OCI-LY3 (cell line): ENCODE results near the gene MORC2.
A peak's percentile ranks its signal among the peaks of the same experiment; 100 is the strongest.

ENCODE experiments used
- H2AFZ ChIP-seq: fragments of 200-600, 300-600 bp; shearing (Covaris generic); 2 replicates; pipeline ENCODE4 v1.6.0; 2014; ENCODE audit warnings: antibody characterized with exemption, low read depth, low read length
- H3K27ac ChIP-seq: fragments of 200-600, 300-600 bp; sonication (generic); 2 replicates; pipeline ENCODE4 v1.5.1; 2014; ENCODE audit warnings: mild to moderate bottlenecking, low read length, moderate library complexity, mixed read lengths
- H3K27me3 ChIP-seq: fragments of 200-600, 300-600 bp; sonication (generic); 2 replicates; pipeline ENCODE4 v1.6.1; 2014; ENCODE audit warnings: low read depth, low read length, mixed read lengths
- H3K36me3 ChIP-seq: fragments of 200-600, 300-600 bp; sonication (generic); replicated peaks from 2 replicates; pipeline ENCODE3; 2014; ENCODE audit warnings: low read depth, low read length, mixed read lengths
- H3K4me1 ChIP-seq: fragments of 300-600, 200-600 bp; sonication (generic); 2 replicates; pipeline ENCODE4 v1.6.1; 2014; ENCODE audit warnings: low read length, mixed read lengths
- H3K4me2 ChIP-seq: fragments of 200-600, 300-600 bp; sonication (generic); 2 replicates; pipeline ENCODE4 v1.6.1; 2014; ENCODE audit warnings: low read length, mixed read lengths
- H3K4me3 ChIP-seq: fragments of 300-600, 200-600 bp; sonication (generic); 2 replicates; pipeline ENCODE4 v1.5.1; 2014; ENCODE audit warnings: antibody characterized with exemption, mild to moderate bottlenecking, low read length, moderate library complexity
- H3K79me2 ChIP-seq: fragments of 300-600, 200-600 bp; shearing (Covaris generic); 2 replicates; pipeline ENCODE4 v1.6.1; 2014; ENCODE audit warnings: mild to moderate bottlenecking, low read length, mixed read lengths
- H3K9ac ChIP-seq: fragments of 300-600, 200-600 bp; shearing (Covaris generic); 2 replicates; pipeline ENCODE4 v1.6.0; 2014; ENCODE audit warnings: mild to moderate bottlenecking, low read length, moderate library complexity
- H3K9me3 ChIP-seq: fragments of 200-600, 300-600 bp; shearing (Covaris generic); 2 replicates; pipeline ENCODE4 v1.6.1; 2014; ENCODE audit warnings: low read length, mixed read lengths; ENCODE audit not compliant: insufficient read depth
- H4K20me1 ChIP-seq: fragments of 200-600, 300-600 bp; sonication (generic); 2 replicates; pipeline ENCODE4 v1.6.1; 2016; ENCODE audit warnings: low read length, mixed read lengths; ENCODE audit not compliant: insufficient read depth
- CTCF ChIP-seq: fragments of 200-600, 300-600 bp; sonication (generic); IDR thresholded peaks from 2 replicates; pipeline ENCODE4 v1.5.1; 2014; ENCODE audit warnings: antibody characterized with exemption, low read length, low read depth
- EZH2phosphoT487 ChIP-seq: fragments of 200-600 bp; shearing (Covaris generic); IDR thresholded peaks from 2 replicates; pipeline ENCODE4 v1.6.1; 2018; ENCODE audit warnings: antibody characterized with exemption, mixed run types, low read depth

The MORC2 gene

GRCh38 chr22:30979932-30980331 is 11.4 kb upstream of the MORC2 start:
- no peak overlapping the region for H3K9ac ChIP-seq
- H3K27me3 ChIP-seq = no peaks in the 10 kb centered on the region
- no peaks in the 10 kb centered on the region for H3K4me1 ChIP-seq
- peaks cover 25% of the 10 kb centered on the region for H4K20me1 ChIP-seq
- peaks cover 45% of the 10 kb centered on the region for H3K36me3 ChIP-seq
- no peak overlapping the region for H3K4me3 ChIP-seq
- no peak for TF ChIP-seq CTCF
- TF ChIP-seq EZH2phosphoT487 = no peak
- H3K27ac ChIP-seq = no peak overlapping the region
- H2AFZ ChIP-seq = no peak overlapping the region
- no peak overlapping the region for H3K4me2 ChIP-seq
- peaks cover 5% of the 10 kb centered on the region; the same call in 1 of the 2 replicates for H3K9me3 ChIP-seq
- peaks cover 50% of the 10 kb centered on the region for H3K79me2 ChIP-seq

GRCh38 chr22:30978304-30978962 is 9.9 kb upstream of the MORC2 start:
- Histone ChIP-seq H3K36me3 (peaks cover 60% of the 10 kb centered on the region), H3K9me3 (peaks cover 8% of the 10 kb centered on the region; the same call in 1 of the 2 replicates)

GRCh38 chr22:30970356-30970746 is 1.8 kb upstream of the MORC2 start:
- H3K36me3 ChIP-seq = peaks cover 82% of the 10 kb centered on the region

More at GRCh38 chr22:30978304-30978962, 9.9 kb upstream of the MORC2 start:
- Histone ChIP-seq H3K4me2 (no peak overlapping the region), H3K79me2 (peaks cover 65% of the 10 kb centered on the region), H2AFZ (no peak overlapping the region), H3K4me1 (no peaks in the 10 kb centered on the region), H4K20me1 (peaks cover 25% of the 10 kb centered on the region), H3K9ac (no peak overlapping the region), H3K4me3 (no peak overlapping the region), H3K27ac (no peak overlapping the region), H3K27me3 (no peaks in the 10 kb centered on the region)
- TF ChIP-seq CTCF (no peak), EZH2phosphoT487 (no peak)

More at GRCh38 chr22:30970356-30970746, 1.8 kb upstream of the MORC2 start:
- Histone ChIP-seq H3K79me2 (peaks cover 94% of the 10 kb centered on the region), H3K4me3 (peak overlapping the region; percentile 96), H4K20me1 (peaks cover 27% of the 10 kb centered on the region), H3K9me3 (0 out of 2 replicates have a peak, but pooled peaks cover 19% of the 10 kb centered on the region), H3K4me1 (peaks cover 21% of the 10 kb centered on the region), H2AFZ (no peak overlapping the region), H3K9ac (peak overlapping the region; percentile 83), H3K27ac (no peak overlapping the region), H3K27me3 (no peaks in the 10 kb centered on the region), H3K4me2 (peak overlapping the region; percentile 95)
- no peak for TF ChIP-seq CTCF
- no peak for TF ChIP-seq EZH2phosphoT487
